Stimulated activated CD4-positive, alpha-beta T cell treated with anti-CD3 and anti-CD28 coated beads, Interleukin-2, amount 100 ng/mL, for 24 hours (primary cell): ENCODE data around the gene SIAE.
A peak's percentile ranks its signal among the peaks of the same experiment; 100 is the strongest.

Experiments used
- DNase-seq, 2 donors: peaks; one replicate each; pipeline ENCODE4 v3.0.0-alpha.2; 2020

Gene SIAE, protein sequence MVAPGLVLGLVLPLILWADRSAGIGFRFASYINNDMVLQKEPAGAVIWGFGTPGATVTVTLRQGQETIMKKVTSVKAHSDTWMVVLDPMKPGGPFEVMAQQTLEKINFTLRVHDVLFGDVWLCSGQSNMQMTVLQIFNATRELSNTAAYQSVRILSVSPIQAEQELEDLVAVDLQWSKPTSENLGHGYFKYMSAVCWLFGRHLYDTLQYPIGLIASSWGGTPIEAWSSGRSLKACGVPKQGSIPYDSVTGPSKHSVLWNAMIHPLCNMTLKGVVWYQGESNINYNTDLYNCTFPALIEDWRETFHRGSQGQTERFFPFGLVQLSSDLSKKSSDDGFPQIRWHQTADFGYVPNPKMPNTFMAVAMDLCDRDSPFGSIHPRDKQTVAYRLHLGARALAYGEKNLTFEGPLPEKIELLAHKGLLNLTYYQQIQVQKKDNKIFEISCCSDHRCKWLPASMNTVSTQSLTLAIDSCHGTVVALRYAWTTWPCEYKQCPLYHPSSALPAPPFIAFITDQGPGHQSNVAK

DNA sequence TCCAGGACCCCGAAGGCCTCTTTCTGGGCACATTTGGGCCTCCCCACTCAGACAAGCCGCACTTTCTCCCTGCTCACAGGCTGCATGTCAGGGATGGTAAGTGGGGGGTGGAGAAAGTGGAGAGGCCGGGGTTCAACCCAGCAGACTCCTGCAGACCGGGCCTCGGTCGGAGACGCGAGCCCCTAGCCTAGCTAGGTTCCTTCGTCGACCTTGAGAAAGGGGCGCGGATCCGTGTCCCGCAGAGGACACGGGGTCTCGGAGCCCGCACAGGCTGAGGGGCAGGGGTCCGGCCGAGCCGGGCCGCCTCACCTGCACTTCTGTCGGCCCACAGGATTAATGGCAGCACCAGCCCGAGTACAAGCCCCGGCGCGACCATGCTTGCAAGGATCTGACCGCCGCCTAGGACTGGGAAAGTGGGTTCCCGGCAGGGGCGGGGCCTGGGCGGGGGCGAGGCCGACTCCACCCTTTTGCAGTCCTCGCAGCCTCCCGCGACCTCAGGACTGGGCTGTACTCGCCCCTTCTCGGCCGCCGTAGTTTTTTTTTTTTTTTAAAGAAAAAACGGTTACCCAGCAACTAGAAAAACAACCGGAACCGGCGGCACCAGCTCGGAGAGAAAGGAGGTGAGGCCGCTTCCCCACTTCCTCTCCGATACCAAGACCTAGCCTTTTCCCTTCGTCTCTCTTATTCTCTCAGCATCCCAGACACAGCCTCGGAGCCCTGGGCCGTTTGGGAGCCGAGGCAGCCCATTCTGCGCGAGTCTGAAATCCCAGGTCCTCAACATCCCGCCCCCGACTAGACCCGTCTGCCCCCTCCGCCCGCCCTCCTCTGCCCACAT lies at the start of gene SIAE, which contains the start of gene SPA17:
Gene SIAE, minus strand, starts transcription at position 407 of the 835 bp plus-strand sequence. Its CDS starts 31 bp downstream, at position 376.
Gene SPA17, plus strand, starts transcription at position 572 of the 835 bp plus-strand sequence. CDS start 1,361 bp downstream, outside the sequence.
- DNase-seq, result peak; percentile 86 to 93

DNA sequence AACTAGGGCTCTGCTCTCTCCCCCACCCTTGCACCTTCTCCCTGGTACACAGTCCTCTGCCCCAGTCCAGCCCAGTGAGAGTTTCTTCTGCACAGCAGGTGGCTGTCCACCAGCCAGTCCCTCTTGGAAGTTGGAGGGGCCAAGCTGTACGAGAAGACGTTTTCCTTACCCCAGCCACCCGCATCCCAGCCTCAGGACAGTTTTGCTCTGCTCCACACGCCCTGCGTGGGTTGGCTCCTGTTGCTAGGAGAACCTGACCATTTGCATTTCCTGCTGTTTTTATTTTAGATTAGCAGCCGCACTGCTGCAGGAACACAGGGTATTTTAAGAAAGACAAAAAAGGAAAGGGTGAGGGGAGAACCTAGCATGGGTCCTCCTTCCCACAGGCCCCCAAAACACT lies 48.6 kb upstream of the SIAE start:
- no peak for DNase-seq

DNA sequence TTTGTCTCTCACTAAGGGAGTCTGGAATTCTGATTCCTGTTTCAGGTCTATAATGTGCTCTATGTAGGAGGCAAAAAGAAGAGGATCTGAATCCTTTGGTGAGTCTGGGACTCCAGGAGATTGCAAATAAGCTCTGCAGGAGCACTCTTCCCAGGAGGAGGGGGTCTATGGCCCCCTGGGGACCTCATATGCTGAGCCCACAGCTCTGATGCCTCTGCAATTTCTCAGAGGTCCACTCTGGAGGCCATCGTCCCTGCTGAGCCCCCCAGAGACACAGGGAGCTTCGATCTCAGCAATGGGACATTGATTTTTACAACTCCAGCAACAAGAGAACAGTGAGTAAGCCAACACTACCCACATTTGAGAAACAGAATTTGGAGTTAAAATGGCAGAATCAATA lies 46.0 kb upstream of the SIAE start:
- DNase-seq, result no peak

DNA sequence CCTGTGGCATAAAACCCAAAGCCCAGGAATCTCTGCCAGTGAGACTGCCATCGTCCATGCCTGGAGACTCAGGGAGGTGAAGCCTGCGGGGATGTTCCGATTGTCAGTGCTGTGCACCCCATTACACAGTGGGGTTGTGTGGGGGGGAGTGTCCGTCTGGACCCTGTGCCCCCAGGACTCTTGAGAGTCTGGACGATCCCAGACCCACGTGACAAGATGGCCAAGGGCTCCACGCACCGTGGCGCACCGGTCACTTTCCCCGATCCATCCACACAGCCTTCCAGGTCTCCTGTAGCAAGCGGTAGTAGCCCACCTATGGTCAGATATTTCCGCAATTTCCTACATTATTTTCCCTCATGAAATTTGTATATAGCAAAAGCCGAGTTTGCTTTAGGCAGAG lies 45.3 kb upstream of the SIAE start:
- DNase-seq, result no peak

DNA sequence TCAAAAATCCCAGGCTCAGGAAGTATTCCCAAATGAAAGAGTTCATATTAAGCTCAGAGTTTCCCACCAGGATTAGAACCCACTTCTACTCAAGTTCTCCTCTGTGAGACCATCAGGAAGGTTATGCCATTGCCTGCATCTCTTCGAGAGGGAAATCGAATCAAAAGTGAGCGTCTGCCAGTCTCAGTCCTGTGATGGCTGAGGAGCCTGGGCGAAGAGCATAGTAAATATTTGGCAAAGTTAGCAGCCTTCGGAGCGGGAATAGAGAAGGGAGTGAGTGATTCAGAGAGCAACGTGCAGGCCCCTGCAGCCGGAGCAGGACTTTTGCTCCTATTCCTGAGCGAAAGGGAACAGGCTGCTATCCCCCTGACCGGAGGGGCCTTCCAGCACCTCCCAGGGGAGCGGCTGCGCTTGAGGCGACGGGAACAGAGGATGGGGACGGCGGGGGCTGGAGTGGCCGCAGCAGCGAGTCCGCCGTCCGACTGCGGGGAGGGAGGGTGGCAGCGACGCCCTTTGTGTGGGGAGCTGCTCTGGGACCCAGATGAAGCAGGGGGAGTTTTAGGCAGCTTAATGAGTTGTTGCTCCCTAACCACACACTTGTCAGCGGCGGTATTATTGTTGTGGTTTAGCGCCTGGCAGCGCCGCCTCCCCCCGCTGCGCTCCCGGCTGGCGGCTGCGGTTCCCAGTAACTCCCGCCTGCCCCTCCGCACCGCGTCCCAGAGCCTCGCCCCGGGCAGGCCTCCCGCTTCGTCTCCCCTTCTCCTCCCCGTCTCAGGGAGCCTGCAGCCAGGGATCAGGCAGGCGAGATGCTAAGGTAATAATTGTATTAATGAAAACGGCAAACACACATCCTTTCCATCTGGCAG lies 44.5 kb upstream of the SIAE start:
- peak in 1 of 2 donors; percentile 15 for DNase-seq

DNA sequence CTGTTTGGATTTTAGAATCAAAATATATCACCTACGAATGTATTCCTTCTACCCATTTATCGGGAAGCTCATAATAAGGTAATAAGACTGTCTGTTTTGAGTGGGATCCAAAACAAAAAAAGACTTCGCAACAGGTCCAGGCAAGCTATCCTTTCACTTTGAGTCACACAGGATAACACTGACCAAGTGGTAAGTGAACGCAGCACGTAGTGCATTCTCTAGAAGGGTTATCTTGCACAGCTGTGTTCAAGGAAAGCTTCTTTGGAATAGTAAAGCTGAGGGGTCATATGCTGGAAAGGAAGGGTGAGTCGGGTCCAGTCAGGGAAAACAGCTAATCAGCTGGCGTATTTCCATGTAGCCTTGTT lies 43.9 kb upstream of the SIAE start:
- DNase-seq, result no peak

DNA sequence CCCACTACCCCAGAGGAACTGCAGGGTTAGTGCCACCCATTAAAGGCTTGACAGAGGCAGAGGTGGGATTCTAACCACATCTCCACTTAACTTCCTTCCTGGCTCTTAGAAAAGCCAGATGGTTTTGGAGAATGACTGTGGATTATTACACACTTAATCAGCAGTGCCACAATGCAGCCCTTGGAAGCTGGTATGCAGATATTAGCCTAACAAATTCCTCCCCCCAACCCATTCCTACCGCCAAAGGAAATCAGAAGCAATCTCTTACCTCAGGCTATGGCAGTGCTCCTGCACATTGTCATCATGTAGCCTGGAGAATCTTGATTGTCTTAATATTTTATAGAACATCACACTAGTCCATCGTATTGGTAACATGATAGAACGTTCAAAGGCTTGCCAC lies 43.1 kb upstream of the SIAE start:
- DNase-seq, result no peak

DNA sequence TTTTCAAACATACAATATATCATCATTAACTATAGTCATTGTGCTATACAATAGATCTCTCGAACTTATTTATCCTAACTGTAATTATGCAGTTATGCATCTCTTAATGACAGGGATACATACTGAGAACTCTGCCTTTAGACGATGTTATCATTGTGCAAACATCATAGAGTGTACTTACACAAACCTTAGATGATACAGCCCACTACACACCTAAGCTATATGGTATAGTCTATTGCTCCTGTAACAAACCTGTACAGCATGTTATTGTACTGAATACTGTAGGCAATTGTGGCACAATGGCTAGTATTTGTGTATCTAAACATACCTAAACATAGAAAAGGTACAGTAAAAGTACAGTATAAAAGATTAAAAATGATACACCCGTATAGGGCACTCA lies 38.9 kb upstream of the SIAE start:
- DNase-seq, result no peak

DNA sequence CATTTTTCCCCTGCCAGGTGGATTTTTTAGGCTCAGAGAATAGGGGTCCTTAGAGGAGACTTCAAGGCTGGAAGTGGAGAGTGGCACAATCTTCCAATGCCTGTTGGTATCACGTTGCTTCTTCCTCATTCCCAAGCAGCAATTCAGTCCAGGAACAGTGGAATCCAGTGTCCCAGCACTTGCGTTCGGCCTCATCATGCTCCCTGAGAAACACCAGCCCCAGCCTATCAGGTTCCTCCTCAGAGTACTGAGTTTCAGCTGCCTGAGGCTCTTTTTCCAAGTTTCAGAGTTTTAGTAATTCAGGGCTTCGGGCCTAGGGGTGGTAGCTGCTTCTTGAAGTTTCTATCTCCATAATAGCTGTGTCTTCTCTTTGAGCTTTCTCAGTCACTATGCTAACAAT lies 34.3 kb upstream of the SIAE start:
- DNase-seq, result no peak

DNA sequence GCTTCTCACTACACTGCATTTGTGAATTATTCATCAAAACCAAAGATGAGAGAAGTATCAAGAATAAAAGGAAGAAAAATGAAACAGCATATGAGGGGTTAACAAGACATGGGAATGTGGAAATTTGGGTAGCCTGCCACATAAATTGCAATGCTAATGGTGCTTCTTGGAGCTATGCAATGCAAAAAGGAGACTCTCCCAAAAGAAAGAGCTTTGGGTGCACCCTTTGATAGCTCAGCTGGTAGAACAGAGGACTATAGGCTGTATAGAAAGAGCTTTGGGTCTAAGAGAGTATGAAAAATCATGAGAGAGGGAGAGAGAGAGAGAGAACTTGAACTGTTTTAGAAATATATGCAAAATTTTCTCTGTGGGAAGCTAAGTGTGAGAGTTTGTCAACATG lies 26.5 kb upstream of the SIAE start:
- no peak for DNase-seq

DNA sequence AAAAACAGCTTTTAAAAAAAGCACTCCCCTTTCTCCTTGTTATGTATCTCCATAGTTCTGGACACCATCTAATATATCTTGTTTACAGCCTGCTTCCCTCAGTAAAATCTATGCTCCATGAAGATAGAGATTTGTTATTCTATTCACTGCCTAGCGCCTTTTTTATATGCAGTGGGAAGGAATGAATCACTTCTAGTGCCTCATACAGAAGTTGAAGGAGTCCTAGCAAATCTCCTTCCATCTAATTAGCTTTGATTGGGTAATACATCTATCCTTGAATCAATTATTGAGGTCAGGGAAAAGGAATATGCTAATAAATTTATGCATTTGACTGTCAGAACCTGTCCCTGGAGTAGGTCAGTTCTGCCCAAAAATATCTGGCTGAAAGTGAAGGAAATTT lies 26.0 kb upstream of the SIAE start:
- DNase-seq, result no peak

DNA sequence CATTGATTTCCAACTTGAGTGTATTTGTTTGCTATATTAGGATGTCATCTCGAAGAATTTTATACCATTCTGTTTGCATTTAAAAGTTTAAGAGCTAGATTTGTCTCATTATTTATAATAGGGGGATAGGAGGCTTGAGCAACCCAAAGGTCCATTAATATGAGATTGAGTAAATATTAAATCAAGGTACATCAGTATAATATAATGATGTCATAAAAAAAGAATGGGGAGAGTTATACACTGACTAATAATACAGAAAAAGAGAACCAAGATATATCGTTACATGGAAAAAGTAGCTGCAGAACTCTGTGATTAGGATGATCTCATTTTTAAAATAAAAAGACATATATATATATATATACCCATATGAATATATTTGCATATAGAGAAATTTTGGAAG lies 19.6 kb upstream of the SIAE start:
- no peak for DNase-seq

DNA sequence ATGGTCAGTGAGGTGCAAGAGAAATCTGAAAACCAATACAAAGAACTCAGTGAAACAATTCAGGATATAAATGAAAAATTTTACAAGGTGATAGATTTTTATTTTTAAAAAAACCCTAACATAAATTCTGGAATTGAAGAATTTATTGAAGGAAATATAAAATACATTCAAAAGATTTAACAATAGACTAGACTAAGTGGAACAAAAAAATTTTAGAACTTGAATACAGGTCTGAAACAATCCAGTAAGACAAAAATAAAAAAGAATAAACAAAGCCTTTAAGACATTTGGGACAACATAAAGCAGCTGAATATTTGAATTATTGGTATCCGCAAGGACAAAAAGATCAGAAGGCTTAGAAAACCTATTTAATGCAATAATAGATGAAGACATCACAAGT lies 8.9 kb upstream of the SIAE start:
- no peak for DNase-seq

DNA sequence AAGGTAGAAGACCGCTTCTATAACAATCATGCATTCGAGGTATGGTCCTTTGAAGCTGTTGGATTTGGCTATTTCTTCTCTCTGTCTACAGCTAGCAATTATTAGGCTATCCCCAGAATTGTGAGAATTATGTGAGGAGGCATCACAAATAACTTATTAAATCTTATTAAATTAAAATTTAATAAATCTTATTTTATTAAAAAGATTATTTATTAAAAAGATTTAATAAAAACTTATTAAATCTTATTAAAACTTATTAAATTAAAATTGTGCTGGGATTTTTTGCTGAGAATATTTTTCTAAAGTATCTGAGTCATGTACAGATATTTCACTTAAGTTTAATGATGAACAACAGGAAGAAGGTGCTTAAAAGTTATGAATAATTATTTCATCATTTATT lies 7.9 kb upstream of the SIAE start:
- DNase-seq, result no peak

DNA sequence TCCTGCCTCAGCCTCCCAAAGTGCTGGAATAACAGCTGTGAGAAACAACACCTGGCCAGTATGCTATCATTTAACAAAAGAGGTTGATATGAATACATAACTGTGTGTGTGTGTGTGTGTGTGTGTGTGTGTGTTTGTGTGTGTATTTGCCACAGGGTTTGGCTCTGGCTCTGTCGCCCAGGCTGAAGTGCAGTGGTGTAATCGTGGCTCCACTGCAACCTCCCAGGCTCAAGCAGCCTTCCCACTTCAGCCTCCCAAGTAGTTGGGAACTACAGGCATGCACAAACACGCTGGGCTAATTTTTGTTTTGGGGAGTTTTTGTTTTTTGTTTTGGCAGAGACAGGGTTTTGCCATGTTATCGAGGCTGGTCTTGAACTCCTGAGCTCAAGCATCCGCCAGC lies 4.9 kb upstream of the SIAE start:
- DNase-seq, result no peak

DNA sequence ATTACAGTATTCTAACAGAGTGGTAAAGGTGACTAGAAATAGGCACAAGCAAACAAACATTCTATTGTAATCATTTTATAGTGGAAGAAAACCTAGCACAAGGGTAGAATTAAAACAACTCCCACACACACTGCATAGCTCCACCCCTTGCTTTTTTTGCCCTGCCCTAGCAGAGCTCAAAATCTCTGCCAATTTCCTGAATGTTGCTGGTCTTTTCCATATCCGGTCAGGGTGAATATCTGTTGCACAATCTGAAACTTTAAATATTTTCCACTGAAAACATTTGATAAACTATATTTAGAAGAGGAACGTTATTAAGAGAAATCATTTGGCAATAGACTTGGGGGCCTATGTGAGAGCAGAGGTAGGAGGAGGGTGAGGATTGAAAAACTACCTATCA lies 2.8 kb upstream of the SIAE start:
- no peak for DNase-seq

DNA sequence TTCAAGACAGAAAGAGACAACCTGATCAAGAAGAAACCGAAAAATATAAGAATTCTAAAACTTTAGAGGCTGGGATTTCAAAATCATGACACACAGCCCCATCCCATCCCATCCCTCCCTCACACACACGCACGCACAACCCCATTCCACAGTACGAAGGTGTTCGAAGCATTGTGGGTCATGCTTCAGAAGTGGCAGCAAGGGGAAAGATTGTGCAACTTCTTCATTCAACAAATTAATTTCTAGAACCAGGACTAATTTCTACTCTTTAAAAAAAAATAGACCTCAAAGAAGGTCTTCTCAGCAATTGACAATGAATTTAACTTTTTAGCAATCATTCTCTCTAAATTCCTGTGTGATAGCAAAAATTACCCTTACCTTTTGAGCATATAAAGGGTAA lies 1.0 kb upstream of the SIAE start:
- no peak for DNase-seq

DNA sequence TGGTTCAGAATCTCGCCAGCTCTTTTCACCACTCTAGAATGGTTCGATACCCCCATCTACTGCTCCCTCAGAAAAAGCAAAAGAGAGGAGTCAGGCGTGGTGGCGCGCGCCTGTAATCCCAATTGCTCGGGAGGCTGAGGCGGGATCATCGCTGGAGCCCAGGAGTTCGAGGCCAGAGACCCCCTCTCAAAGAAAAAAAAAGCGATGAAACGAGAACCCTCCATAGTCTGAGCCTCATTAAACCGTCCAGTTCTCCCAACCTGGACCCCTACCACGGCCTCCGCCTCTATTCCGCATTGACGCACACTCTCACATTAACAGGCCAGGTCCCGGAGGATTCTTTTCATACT lies 604 bp upstream of the SIAE start:
- no peak for DNase-seq

DNA sequence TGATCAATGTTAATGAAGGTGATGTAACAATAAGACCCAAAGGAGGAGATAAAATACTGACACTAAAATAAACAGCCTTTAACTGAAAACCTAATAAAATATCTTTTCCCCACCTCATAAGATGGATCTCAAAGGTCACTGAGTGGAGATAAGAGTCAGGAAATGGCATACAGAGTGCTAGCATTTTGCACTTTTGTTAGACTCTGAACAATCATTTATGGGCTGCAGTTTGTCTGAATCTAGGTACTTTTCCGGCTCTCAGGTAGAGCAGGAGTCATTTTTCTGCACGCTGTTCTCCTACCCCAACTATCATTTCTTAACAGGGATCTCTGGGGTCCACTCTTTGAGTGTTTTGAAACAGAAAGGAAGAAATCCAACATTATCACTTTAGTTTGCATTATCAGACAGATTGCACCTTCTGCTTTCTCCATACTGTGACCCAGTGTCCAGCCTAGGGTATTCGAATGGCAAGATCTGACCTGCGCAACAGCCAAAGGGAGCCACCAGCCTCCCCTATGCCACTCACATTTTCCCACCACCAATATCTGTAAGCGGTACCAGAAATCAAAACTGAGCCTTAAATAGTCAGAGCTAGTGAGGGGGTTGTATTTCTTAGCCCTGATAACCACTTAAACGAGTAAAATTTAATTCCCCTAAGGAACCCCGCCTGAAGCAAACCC lies 863 bp downstream of the SIAE start:
- no peak for DNase-seq

DNA sequence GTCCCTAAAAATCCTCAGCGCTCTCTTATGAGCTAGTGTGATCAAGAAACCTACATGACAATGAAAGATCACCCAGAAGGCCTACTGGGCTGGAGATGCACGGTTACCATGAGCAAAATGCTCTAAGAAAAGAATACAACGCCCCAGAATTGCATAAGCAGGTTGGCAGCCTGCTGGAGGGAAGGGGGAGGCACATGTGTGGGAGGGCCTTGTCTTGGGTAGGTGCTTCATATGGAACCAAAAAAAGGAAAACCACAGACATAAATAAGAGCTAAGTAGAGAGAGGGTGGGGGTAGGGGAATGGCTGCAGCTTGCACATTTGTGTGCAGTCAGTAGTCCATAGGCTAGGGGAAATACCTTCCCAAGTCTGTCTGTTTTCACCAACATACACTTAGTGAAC lies 2.8 kb downstream of the SIAE start:
- DNase-seq, result peak; percentile 7 to 18

DNA sequence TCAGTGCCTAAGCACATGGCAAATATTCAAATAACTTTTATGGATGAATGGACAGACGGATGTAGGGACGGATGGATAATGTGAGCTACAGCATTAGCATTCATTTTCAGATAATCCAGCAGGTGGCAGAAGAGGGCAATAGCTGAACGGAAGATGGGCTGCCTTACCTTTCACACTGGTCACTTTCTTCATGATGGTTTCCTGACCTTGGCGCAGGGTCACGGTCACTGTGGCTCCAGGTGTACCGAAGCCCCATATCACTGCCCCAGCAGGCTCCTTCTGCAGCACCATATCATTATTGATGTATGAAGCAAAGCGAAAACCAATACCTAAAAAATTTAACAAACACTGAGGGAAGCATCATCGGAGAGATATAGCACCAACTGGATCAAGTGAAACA lies 4.3 kb downstream of the SIAE start:
- peak; percentile 10 to 44 for DNase-seq

DNA sequence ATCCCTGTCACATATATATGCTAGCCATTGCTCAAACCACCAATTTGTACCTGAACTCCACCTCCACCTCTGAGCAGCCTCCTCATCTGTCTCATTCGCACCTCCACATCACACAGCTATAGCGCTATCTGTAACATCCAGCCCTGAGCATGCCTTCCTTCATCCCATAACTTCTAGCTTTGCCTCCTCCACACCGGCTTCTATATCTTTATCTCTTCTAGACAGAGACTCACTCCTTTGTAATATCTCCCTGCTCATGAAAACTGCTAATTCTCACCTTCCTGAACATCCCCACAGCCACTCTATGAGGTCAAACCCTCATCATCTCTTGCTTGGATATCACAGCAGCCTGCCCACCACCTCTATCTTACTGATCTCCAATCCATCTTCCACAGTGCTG lies 5.9 kb downstream of the SIAE start:
- no peak for DNase-seq

DNA sequence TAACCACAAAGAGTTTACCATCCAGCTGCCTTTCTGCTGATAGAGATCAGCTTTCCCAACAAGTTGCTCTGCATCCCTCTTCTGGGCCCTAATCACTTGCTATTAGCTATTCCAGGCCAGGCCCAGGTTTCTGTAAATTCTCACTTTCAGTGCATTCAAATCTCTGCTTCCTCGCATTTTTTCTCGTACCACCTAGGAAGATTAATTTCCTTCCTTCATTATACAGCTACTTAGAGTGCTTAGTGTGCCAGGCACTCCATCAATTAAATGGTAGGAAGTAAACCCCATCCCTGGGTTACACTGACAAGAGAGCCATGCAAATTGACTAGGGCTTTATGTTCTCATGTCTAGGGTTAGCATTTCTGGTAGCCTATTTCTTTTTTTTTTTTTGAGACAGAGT lies 9.7 kb downstream of the SIAE start:
- DNase-seq, result no peak
